HepG2 (cell line): ENCODE data around the gene SMCO4. TPM values are rescaled to one million over a fixed set of nuclear protein-coding genes. Genes with fewer than 3 reads are reported as not detected.

ENCODE experiments used
- ATAC-seq: fragments of 200-7000 bp; cut with Tn5 transposase; 3 replicates; pipeline ENCODE4 v1.9.1; 2020; ENCODE audit warnings: mild to moderate bottlenecking, moderate library complexity
- BruUV-seq: library from RNA; stranded (reverse); fragments of 400-500 nt; replicated peaks from 2 replicates; lab custom pipeline; 2021; lab: Mats Ljungman, UMichigan
- CTCF ChIA-PET: fragments of 300-600 bp; formaldehyde crosslinking; extraction: SDS; loops from one replicate; lab custom pipeline; 2021; ENCODE audit warnings: low total read pairs, inconsistent platforms, low intra/inter-chr PET ratio; lab: Yijun Ruan, JAX
- POLR2A ChIA-PET: fragments of 350-600 bp; sonication (Branson Sonifier 250); formaldehyde crosslinking; loops from one replicate; lab custom pipeline; 2020; ENCODE audit warnings: antibody characterized with exemption, inconsistent platforms; lab: Yijun Ruan, JAX
- DNase-seq: peaks from one replicate; pipeline ENCODE4 v3.0.0-alpha.2; 2015; ENCODE audit warnings: low spot score
- FAIRE-seq: peaks from 3 replicates; lab custom pipeline; 2011; peaks lifted over from hg19 to GRCh38; lab: Jason Lieb, UNC
- H2AFZ ChIP-seq: one replicate; pipeline ENCODE4 v1.6.1; 2011; ENCODE audit warnings: low read length, inconsistent platforms
- H3K27ac ChIP-seq: fragments of 300-600 bp; 3 replicates; pipeline ENCODE4 v1.8.0; 2011; ENCODE audit warnings: mixed run types, mild to moderate bottlenecking, mixed read lengths, low read length, inconsistent platforms; ENCODE audit not compliant: insufficient read depth; ENCODE audit errors: extremely low read length
- H3K27me3 ChIP-seq, 2 experiments: fragments of 200-600 bp in 1 of 2; 2 replicates in 1 of 2; 3 replicates in 1 of 2; pipeline versions ENCODE4 v1.6.0 to v1.8.0; 2011; ENCODE audit warnings: low read length in 2 of 2, mild to moderate bottlenecking in 2 of 2, moderate library complexity in 2 of 2, inconsistent platforms in 1 of 2; ENCODE audit not compliant: insufficient read depth in 2 of 2, control insufficient read depth in 1 of 2
- H3K36me3 ChIP-seq, 2 experiments: fragments of 200-600 bp in 1 of 2; replicated peaks in 1 of 2; 2 replicates in 1 of 2; 3 replicates in 1 of 2; pipeline versions ENCODE4 v1.5.1 to v1.8.0; 2011; ENCODE audit warnings: low read length in 2 of 2, inconsistent platforms in 1 of 2; ENCODE audit not compliant: insufficient read depth in 2 of 2, control insufficient read depth in 1 of 2
- H3K4me1 ChIP-seq: 2 replicates; pipeline ENCODE4 v1.5.1; 2012; ENCODE audit warnings: low read length, inconsistent platforms; ENCODE audit not compliant: insufficient read depth
- H3K4me2 ChIP-seq: 2 replicates; pipeline ENCODE4 v1.6.0; 2011; ENCODE audit warnings: low read depth, low read length, inconsistent platforms
- H3K4me3 ChIP-seq, 3 experiments: fragments of 200-600 bp in 1 of 3; sonication (generic), shearing (Covaris generic) in 1 of 3; replicated peaks in 1 of 3; 2 replicates each; pipeline ENCODE4 v1.5.1; 2011 to 2016; ENCODE audit warnings: low read length in 3 of 3, inconsistent platforms in 2 of 3, low read depth in 2 of 3, mild to moderate bottlenecking in 2 of 3, control low read depth in 1 of 3, mixed read lengths in 1 of 3; ENCODE audit not compliant: insufficient read depth in 1 of 3
- H3K79me2 ChIP-seq: one replicate; pipeline ENCODE4 v1.6.1; 2011; ENCODE audit warnings: low read length, inconsistent platforms; ENCODE audit not compliant: insufficient read depth
- H3K9ac ChIP-seq: 2 replicates; pipeline ENCODE4 v1.6.0; 2011; ENCODE audit warnings: mild to moderate bottlenecking, low read depth, low read length, inconsistent platforms; ENCODE audit not compliant: insufficient read depth
- H3K9me3 ChIP-seq: 2 replicates; pipeline ENCODE4 v1.5.1; 2012; ENCODE audit warnings: mild to moderate bottlenecking, low read length
- H4K20me1 ChIP-seq: 2 replicates; pipeline ENCODE4 v1.6.0; 2011; ENCODE audit warnings: inconsistent platforms, mild to moderate bottlenecking, low read length, moderate library complexity; ENCODE audit not compliant: insufficient read depth
- DPF2 ChIP-seq: sonication (generic); formaldehyde crosslinking; IDR thresholded peaks from 2 replicates; pipeline ENCODE4 v1.4.0; 2020; ENCODE audit warnings: mild to moderate bottlenecking, low read depth, missing genetic modification reagents, borderline replicate concordance
- IKZF4 ChIP-seq: sonication (generic); formaldehyde crosslinking; IDR thresholded peaks from 2 replicates; pipeline ENCODE4 v1.5.1; 2020; ENCODE audit warnings: borderline replicate concordance, mild to moderate bottlenecking, low read depth, missing genetic modification reagents; ENCODE audit errors: not compliant biosample characterization
- SOX6 ChIP-seq, 2 experiments: fragments of 450-650 bp in 1 of 2; sonication (generic) in 1 of 2; formaldehyde crosslinking in 1 of 2; IDR thresholded peaks; 2 replicates each; pipeline versions ENCODE4 v1.4.0 to v1.6.1; 2017 to 2020; ENCODE audit warnings: antibody characterized with exemption in 1 of 2, mild to moderate bottlenecking in 1 of 2, missing genetic modification reagents in 1 of 2
- TBX2 ChIP-seq: sonication (generic); formaldehyde crosslinking; IDR thresholded peaks from 2 replicates; pipeline ENCODE4 v1.5.0; 2020; ENCODE audit warnings: missing genetic modification reagents, mild to moderate bottlenecking, borderline replicate concordance
- ZMAT3 ChIP-seq: sonication (generic); formaldehyde crosslinking; conservative IDR thresholded peaks from 2 replicates; pipeline ENCODE4 v1.7.0; 2021; ENCODE audit warnings: missing genetic modification reagents
- ZNF451 ChIP-seq: sonication (generic); formaldehyde crosslinking; IDR thresholded peaks from 2 replicates; pipeline ENCODE4 v1.5.0; 2020; ENCODE audit warnings: mild to moderate bottlenecking, missing genetic modification reagents
- WGBS: methylation state at CpG from one replicate; pipeline ENCODE4 v1.1.6; 2017; ENCODE audit warnings: low lambda C conversion rate; 5-methylcytosine and 5-hydroxymethylcytosine counted together
- in situ Hi-C: cut with HindIII; loops from 2 replicates; pipeline ENCODE4 v1.10.0; 2017; ENCODE audit warnings: low pct_unique_long_range_greater_than_20kb; ENCODE audit not compliant: extremely low pct_ligation_motif_present
- intact Hi-C: fragments of 100-400 bp; cut with micrococcal nuclease; formaldehyde crosslinking; loops from one replicate; pipeline ENCODE4 v1.10.0; 2022; ENCODE audit not compliant: unreplicated experiment
- polyA plus RNA-seq, 8 experiments: library from polyadenylated mRNA; depleted of rRNA in 3 of 8; stranded (reverse) in 7 of 8; unstranded in 1 of 8; fragments of >200 nt; fragmentation: Illumina TruSeq in 4 of 8; extraction: Trizol in 4 of 8; gene quantifications; 2 replicates each; pipeline versions ENCODE4 v1.2.1 to v1.2.3, GENCODE V29; 2011 to 2016; ENCODE audit warnings: low read depth in 4 of 8, missing spikeins in 1 of 8, mixed read lengths in 1 of 8; ENCODE audit not compliant: insufficient read depth in 1 of 8
- total RNA-seq, 5 experiments: library from RNA; depleted of rRNA; stranded (reverse); fragments of >200 nt; fragmentation: Illumina TruSeq; extraction: Trizol; gene quantifications; 2 replicates each; pipeline ENCODE4 v1.2.3, GENCODE V29; 2016; ENCODE audit warnings: low read depth in 1 of 5
- TF ChIP-seq, protein P1 (sequence below): IDR thresholded peaks from 2 replicates; pipeline ENCODE4 v1.6.1; 2016; ENCODE audit warnings: mild to moderate bottlenecking
- TF ChIP-seq, protein P2 (sequence below): sonication (generic); formaldehyde crosslinking; IDR thresholded peaks from 2 replicates; pipeline ENCODE4 v1.8.0; 2022; ENCODE audit warnings: mild to moderate bottlenecking, missing genetic modification reagents; ENCODE audit not compliant: insufficient replicate concordance
- TF ChIP-seq, protein P3 (sequence below), 2 experiments: fragments of 450-650 bp in 1 of 2; sonication (generic) in 1 of 2; formaldehyde crosslinking in 1 of 2; IDR thresholded peaks; 2 replicates each; pipeline versions ENCODE4 v1.6.1 to v1.8.0; 2016 to 2022; ENCODE audit warnings: antibody characterized with exemption in 1 of 2, mild to moderate bottlenecking in 1 of 2, missing genetic modification reagents in 1 of 2

SMCO4 gene
- total and polyA plus RNA-seq, 2 of the 13 experiments (the other 11 are each of a cell fraction or from before 2014, with no cell fraction given) = 10.6 to 28.5 TPM

DNA sequence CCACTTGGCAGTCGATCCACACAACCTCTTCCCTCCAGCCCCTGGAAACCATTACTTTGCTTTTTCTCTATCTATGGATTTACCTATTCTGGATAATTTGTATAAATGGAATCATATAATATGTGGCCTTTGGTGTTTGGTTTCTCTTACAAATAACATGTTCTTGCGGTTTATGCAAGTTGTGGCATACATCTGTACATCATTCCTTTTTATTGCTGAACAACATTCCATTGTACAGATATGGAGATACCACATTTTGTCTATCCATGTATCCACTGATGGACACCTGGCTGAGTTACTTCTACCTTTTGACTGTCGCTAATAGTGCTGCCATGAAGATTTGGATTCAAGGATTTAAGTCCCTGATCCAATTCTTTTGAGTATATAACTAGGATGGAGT, 25.1 kb downstream of the SMCO4 start:
- intact Hi-C loops = no loop called here
- Histone ChIP-seq H4K20me1 (peaks cover 3% of the 10 kb centered on the region; the same call in 1 of the 2 replicates), H3K4me1 (peaks cover 20% of the 10 kb centered on the region), H3K9me3 (no peaks in the 10 kb centered on the region), H3K27me3 (no peaks in the 10 kb centered on the region), H3K36me3 (no peaks in the 10 kb centered on the region), H3K27ac (no peak overlapping the region), H2AFZ (no peak overlapping the region), H3K4me2 (no peak overlapping the region), H3K4me3 (no peak overlapping the region), H3K9ac (no peak overlapping the region), H3K79me2 (peaks cover 13% of the 10 kb centered on the region)
- no TSS peak for BruUV-seq
- FAIRE-seq (no peak), ATAC-seq (no peak), DNase-seq (no peak)
- in situ Hi-C loops = no loop called here
- WGBS = 96% methylated on average over 3 of the region's 3 CpGs
- ChIA-PET POLR2A (no interaction called here), CTCF (no interaction called here)
- no peak for TF ChIP-seq IKZF4 (CRISPR knock-in tag)
- no peak for TF ChIP-seq ZNF451 (CRISPR knock-in tag)
- TF ChIP-seq SOX6 (IDR thresholded peaks at IDR 0.05) = no peak
- no peak for TF ChIP-seq SOX6 (CRISPR knock-in tag; IDR thresholded peaks at IDR 0.05)
- TF ChIP-seq, protein P1, sequence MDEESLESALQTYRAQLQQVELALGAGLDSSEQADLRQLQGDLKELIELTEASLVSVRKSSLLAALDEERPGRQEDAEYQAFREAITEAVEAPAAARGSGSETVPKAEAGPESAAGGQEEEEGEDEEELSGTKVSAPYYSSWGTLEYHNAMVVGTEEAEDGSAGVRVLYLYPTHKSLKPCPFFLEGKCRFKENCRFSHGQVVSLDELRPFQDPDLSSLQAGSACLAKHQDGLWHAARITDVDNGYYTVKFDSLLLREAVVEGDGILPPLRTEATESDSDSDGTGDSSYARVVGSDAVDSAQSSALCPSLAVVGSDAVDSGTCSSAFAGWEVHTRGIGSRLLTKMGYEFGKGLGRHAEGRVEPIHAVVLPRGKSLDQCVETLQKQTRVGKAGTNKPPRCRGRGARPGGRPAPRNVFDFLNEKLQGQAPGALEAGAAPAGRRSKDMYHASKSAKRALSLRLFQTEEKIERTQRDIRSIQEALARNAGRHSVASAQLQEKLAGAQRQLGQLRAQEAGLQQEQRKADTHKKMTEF (CRISPR knock-in tag) = no peak
- TF ChIP-seq TBX2 (CRISPR knock-in tag) = no peak
- TF ChIP-seq, protein P2, sequence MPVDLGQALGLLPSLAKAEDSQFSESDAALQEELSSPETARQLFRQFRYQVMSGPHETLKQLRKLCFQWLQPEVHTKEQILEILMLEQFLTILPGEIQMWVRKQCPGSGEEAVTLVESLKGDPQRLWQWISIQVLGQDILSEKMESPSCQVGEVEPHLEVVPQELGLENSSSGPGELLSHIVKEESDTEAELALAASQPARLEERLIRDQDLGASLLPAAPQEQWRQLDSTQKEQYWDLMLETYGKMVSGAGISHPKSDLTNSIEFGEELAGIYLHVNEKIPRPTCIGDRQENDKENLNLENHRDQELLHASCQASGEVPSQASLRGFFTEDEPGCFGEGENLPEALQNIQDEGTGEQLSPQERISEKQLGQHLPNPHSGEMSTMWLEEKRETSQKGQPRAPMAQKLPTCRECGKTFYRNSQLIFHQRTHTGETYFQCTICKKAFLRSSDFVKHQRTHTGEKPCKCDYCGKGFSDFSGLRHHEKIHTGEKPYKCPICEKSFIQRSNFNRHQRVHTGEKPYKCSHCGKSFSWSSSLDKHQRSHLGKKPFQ (CRISPR knock-in tag) = no peak
- TF ChIP-seq DPF2 (CRISPR knock-in tag) = no peak
- no peak for TF ChIP-seq ZMAT3
- TF ChIP-seq, protein P3, sequence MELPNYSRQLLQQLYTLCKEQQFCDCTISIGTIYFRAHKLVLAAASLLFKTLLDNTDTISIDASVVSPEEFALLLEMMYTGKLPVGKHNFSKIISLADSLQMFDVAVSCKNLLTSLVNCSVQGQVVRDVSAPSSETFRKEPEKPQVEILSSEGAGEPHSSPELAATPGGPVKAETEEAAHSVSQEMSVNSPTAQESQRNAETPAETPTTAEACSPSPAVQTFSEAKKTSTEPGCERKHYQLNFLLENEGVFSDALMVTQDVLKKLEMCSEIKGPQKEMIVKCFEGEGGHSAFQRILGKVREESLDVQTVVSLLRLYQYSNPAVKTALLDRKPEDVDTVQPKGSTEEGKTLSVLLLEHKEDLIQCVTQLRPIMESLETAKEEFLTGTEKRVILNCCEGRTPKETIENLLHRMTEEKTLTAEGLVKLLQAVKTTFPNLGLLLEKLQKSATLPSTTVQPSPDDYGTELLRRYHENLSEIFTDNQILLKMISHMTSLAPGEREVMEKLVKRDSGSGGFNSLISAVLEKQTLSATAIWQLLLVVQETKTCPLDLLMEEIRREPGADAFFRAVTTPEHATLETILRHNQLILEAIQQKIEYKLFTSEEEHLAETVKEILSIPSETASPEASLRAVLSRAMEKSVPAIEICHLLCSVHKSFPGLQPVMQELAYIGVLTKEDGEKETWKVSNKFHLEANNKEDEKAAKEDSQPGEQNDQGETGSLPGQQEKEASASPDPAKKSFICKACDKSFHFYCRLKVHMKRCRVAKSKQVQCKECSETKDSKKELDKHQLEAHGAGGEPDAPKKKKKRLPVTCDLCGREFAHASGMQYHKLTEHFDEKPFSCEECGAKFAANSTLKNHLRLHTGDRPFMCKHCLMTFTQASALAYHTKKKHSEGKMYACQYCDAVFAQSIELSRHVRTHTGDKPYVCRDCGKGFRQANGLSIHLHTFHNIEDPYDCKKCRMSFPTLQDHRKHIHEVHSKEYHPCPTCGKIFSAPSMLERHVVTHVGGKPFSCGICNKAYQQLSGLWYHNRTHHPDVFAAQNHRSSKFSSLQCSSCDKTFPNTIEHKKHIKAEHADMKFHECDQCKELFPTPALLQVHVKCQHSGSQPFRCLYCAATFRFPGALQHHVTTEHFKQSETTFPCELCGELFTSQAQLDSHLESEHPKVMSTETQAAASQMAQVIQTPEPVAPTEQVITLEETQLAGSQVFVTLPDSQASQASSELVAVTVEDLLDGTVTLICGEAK (IDR thresholded peaks at IDR 0.05) = no peak
- TF ChIP-seq, protein P3 (CRISPR knock-in tag; IDR thresholded peaks at IDR 0.05) = no peak
